NCI-H1092 (cell line): Measurements from ENCODE around the gene HMBS.
"Not testable (repeated sequence)": the region's sequence is repeated elsewhere in the genome, so short reads cannot be mapped to it uniquely, and the experiment has no call there.

Source experiments
- DNase-seq: peaks from one replicate; lab custom pipeline; 2025; lab: John Stamatoyannopoulos, UW

HMBS gene

GRCh38 chr11:119100994-119101758 is 16.5 kb downstream of the HMBS start:
- no peak for DNase-seq

DNA sequence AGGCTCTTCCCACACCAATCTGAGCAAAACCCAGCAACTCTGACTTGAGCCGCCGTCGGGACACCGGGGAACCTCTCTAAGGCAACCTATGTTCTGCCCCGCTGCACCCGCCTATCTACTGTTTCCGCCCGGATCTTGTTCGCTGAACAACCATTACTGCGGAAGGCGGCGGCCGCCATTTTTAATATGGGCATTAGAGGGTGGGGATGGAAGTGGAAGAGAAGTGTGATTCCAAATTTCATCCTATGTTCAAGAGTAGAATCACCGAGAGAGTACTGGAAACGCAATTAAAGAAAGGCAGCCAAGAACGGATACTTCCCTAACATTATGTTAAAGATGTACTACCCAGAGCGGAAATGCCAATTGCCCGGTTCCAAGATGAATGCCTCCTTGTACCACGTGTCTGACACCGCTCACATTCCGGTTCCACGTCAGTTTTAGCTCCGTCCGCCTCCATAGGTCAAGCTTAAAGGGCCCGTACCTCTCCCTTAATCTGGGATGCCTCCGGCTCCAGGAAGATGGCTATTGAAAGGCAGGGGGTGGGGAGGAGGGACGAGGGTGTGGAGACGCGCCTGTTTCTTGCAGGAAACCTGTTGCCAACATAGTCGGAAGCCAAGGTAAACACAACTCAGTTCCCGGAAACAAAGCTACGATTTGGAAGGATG is 17.2 kb downstream of the HMBS start, which contains the start of gene DPAGT1:
DPAGT1 (minus strand) TSS at position 95 of the 665 bp plus-strand sequence. CDS start 198 bp downstream, outside the sequence.
- peak; percentile 96 for DNase-seq

DNA sequence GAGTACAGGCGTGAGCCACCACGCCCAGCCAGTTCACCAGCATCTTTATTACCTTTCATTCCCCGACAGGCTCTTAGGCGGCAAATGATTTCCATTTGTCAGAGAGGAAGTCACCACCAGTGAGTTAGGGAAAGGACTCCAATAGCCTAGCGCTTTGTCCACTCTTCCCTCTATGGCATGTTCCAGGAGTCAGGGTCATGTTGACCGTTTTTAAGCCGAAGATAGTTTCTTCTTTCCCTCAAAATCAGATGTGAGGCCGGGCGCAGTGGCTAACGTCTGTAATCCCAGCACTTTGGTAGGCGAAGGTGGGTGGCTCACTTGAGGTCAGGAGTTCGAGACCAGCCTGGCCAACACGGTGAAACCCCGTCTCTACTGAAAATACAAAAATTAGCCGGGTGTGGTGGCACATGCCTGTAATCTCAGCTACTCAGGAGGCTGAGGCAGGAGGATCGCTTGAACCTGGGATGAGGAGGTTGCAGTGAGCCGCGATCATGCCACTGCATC is 18.5 kb downstream of the HMBS start:
- DNase-seq, result not testable (repeated sequence)

DNA sequence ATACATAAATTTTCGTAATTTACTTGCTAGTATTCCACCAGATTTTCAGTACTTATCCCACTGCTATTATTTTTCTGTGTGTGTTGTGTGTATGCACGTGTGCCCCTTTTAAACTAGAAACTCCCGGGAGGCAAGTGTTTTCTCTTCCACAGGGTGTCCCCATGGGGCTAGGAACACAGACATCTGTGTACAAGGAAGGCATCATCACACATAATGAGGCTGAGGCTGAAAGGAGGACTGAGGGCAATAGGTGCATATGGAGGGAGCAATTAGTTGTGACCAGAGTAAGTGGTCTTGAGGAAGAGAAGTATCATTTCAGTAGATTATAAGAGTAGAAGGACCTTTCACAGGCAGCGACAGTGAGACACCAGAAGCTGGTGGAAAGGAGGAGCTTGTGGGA is 19.1 kb downstream of the HMBS start:
- peak; percentile 28 for DNase-seq

GRCh38 chr11:119106564-119107537 is 22.2 kb downstream of the HMBS start, which contains the start of gene C2CD2L:
TSS of gene C2CD2L (plus strand) at chr11:119107344. CDS start at chr11:119107742, 398 bp downstream.
- peak; percentile 90 for DNase-seq

- DNase-seq, result no peak
These were observed 23.0 kb downstream of the HMBS start for GRCh38 chr11:119107538-119108145.

DNA sequence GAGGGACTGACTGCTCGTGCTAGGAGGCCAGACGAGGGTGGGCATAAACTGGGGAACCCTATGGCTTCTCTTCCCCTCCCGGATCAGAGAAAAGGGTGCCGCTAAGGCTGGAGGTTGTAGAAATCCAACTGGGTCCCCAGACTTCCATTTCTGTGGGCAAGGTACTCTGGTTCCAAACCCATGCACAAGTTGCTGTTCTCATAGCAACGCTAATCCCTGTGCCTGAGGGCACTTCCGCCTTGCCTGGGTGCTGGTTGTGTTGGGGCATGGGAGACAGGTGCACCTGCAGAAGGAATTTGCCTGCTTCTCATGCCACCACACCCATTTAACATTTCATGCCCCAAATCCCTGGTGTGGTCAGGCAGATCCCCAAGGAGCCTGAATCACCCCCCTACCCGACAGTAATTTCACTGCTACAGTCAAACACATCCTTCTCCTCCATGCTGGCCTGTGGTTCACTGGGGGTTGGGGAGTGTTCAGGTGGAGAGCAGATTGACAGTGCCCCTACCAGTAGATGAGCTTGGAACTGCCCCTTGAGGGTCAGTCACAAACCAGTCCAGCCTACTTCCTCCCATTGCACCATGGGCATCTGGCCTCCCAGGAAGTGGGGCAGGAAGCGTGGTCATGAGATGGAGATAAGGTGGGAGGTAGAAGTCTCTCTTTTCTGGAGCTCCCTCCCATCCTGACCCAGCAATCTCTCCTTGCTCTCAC is 23.6 kb downstream of the HMBS start:
- DNase-seq, result no peak

DNA sequence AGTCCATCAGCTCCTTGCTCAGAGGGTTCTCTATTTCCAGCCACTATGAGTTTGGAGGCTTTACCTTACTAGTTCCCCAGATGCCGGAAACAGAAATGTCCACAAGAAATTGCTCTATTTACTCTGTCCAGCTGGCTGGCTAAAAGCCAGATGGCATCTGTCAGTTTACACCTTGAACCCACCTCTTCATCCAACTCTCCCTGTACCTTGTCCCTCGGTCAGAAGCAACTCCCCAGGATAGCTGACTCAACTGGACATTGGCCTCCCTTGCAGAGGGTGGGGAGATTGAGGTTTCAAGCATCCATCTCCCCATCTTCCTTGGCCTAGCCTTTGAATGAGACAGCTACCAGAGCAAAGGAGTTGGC is 24.2 kb downstream of the HMBS start:
- no peak for DNase-seq

DNA sequence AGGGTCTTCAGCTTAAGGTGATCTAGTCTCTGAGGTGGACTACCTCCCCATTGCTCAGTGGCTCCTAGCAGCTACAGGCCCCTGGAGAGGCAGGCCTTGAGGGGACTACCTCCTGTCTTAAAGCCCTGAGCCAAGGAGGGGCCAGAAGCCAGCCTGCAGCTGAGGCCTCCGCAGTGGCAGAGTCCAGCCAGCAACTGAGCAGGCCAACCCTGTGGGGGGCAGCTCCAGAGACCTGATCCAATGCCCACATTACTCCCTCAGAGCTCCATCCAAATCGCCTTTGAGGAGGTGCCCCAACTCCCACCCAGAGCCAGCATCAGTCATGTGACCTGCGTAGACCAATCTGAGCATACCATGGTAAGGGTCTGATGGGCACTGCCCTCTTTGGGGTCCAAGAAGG is 25.2 kb downstream of the HMBS start:
- DNase-seq, result no peak

DNA sequence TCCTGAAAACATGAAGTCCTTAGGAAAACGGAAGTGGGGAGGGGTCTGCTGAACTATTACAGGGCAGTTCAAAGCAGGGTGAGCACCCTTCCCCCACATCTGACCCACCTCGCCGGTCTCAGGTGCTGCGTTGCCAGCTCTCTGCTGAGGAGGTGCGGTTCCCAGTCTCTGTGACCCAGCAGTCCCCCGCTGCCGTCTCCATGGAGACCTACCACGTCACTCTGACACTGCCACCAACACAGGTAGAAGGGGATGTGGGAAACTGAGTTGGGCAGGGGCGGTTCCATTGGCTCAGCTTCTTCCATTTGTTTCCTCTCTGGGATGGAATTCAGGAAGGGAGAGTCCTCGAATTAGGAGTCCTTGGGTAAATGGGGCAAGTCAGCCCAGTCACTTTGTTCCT is 25.8 kb downstream of the HMBS start:
- no peak for DNase-seq

DNA sequence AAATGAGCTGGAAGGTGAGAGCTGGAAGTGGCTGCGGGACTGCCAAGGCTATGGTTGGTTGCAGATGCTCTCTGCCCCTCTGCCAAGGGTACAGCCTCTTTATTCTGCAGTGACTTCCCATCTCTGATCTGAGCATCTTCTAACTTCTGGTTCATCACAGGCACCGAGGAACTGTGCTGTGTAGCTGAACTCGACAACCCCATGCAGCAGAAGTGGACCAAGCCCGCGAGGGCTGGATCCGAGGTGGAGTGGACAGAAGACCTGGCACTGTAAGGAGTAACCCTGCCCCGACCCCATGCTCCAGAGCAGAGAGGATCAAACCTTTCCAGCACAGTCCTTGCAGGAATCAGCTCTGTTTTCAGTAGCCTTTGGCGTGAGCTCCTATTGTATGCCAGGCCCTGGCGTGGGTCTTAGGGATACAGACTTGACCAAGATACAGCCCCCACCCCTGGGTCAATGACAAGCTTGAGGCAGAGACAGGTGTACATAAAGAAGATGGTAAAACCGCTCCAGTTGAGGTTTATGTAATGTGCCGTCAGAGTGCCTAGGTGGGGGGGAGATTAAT is 26.8 kb downstream of the HMBS start:
- no peak for DNase-seq

GRCh38 chr11:119112314-119113020 is 27.8 kb downstream of the HMBS start:
- DNase-seq, result no peak

GRCh38 chr11:119113716-119114115 is 29.0 kb downstream of the HMBS start:
- no peak for DNase-seq

DNA sequence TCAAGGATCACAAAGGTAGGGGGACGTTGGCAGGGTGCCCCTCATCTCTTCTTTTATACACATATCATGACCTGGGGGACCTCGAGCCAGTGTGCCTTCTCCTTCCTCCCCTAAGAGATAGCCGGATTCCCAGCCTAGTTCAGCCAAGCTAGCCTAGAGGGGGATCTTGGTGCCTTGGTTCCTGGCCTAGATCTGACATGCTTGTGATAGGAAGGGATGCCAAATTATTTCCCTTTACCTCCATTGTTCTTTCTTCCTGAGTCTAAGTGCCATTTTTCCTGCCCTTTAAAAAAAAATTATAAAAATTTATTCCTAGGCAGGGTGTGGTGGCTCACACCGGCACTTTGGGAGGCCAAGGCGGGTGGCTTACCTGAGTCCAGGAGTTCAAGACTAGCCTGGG is 29.7 kb downstream of the HMBS start:
- no peak for DNase-seq

DNA sequence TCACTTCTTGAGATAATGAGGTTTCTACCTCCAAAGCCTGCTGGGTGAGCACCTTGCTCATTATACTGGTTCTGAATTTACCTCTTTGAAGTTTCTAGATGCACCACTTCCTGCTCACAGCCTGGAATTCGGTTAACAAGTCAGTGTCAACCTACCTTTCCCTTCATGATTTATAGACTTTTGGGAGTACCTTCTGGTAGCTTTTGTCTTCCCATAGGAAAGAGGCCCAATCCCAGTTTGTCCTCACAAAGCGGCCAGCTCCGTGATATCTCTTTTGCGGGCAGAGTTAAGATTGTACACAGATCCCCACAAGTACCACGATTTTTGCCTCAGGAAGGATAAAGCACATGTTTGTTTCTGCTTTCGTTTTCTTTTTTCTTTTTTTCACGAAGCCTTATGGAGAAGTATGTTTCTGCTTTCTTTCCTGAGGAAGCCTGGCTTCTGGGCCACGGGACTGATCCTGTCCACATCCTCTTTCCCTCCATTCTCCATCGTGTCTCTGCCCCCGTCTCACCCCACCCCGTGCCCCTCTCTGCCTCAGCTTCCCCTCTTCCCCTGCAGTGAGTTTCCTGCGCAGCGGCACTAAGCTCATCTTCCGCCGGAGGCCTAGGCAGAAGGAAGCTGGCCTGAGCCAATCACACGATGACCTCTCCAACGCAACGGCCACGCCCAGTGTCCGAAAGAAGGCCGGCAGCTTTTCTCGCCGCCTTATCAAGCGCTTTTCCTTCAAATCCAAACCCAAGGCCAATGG is 31.0 kb downstream of the HMBS start:
- no peak for DNase-seq

- DNase-seq, result no peak
These were observed 31.5 kb downstream of the HMBS start for GRCh38 chr11:119116235-119116594.

DNA sequence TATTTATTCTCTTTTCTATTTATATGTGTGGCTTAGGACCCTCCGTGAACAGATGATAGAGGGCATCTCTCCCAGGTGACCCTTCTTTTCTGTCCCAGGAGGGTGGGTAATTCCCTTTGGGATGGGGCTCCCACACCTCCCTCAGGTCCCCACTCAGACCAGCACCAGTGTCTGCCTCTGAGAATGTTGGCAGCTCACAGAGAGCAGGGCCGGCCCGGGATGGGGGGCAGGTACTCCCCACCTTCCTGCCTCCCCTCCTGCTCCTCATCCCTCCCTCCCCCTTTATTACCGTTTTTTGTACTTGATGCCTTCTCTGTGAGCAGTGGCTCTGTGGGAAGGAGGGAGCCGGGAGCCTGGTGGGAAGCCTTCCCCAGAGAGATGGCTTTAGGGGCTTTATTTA is 31.9 kb downstream of the HMBS start:
- DNase-seq, result no peak

DNA sequence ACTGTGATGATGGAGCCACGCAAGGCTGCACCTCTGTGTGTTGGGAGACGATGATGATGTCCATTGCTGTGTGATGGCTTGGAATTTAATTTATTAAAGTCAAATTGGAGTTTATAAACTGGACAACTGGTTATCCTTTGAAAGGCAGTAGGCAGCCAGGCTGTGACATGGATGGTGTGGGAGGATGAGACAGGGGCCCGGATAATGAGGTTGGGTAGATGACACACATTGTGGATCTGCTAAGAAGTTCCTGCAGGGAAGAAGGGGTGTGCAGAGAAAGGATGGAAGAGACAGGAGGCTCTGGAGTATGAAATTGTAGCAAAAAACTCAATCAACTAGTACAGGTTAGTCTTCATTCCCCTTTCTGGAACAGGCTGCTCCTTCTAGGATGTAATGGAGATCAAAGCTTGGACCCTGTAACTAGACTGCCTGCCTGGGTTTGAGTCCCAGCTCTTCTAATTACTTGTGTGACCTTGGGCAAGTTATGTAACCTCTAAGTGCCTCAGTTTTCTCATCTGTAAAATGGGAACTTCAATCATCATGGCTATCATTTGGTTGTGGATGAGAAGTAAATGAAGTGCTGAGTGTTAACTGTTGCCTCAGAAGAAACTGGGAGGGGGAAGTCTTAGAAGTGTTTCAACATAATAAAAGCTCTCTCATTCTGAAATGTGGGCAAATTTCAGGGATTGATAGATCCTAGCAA is 32.5 kb downstream of the HMBS start:
- DNase-seq, result no peak

- no peak for DNase-seq
These were observed 33.5 kb downstream of the HMBS start for GRCh38 chr11:119118227-119118626.
